Left hindlimb (tissue), 1 donor: ENCODE data around the gene MAMDC4.
"Not testable (repeated sequence)": the region's sequence is repeated elsewhere in the genome, so short reads cannot be mapped to it uniquely, and the experiment has no call there.

Experiments used
- DNase-seq: peaks from one replicate; pipeline ENCODE4 v3.0.0-alpha.2; 2018

MAMDC4 gene

DNA sequence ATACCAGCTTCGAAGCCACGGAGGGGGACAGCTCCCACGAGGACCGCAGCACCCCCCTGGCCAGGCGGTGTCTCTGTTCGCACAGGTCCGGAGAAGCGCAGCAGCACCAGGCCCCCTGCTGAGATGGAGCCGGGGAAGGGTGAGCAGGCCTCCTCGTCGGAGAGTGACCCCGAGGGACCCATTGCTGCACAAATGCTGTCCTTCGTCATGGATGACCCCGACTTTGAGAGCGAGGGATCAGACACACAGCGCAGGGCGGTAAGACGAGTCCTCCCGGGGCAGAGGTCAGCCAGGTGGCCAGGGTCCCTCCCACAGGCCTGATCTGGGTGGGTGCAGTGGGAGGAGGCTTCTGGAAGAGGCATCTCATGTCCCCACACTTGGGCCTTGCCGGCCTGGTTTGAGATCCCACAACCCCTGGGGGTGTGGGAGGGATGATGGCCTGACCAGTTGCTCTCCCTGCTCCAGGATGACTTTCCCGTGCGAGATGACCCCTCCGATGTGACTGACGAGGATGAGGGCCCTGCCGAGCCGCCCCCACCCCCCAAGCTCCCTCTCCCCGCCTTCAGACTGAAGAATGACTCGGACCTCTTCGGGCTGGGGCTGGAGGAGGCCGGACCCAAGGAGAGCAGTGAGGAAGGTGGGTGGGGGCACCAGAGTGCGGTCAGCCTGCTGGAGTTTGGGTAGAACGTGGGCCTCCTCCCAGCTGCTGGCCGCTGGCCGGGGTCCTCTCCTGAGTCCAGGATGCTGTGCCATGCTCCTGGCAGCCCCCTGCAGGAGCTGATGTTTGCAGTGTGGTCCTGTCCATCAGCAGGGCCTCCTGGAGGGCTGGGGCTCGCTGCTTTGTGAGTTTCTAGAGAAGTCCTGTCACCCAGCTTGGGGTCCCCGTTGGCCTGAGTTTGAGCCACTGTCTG, 12.7 kb upstream of the MAMDC4 start:
- DNase-seq: no peak

DNA sequence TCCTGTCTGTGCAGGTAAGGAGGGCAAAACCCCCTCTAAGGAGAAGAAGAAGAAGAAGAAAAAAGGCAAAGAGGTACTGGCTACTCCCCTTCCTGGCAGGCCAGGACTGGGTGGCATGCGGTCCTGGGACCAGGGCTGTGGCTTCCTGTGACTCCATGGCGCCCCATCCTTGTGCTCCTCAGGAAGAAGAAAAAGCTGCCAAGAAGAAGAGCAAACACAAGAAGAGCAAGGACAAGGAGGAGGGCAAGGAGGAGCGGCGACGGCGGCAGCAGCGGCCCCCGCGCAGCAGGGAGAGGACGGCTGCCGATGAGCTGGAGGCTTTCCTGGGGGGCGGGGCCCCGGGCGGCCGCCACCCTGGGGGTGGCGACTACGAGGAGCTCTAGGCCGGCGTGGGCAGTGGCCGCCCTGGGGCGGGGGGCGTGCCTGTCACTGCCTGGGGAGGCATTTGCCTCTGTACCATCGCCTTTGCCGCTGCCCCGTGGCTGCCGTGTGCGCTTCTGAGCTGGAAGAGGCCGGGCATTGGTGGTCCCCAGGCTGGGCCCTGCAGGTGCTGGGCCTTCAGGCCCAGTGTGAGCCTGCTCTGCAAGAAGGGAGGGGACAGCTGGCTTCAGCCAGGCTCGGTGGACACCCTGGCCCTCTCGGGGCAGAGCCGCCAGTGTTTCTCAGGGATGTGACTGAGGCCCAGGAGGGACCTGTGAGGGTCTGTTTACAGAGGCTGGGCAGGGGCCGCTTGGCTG, 11.8 kb upstream of the MAMDC4 start:
- no peak for DNase-seq

DNA sequence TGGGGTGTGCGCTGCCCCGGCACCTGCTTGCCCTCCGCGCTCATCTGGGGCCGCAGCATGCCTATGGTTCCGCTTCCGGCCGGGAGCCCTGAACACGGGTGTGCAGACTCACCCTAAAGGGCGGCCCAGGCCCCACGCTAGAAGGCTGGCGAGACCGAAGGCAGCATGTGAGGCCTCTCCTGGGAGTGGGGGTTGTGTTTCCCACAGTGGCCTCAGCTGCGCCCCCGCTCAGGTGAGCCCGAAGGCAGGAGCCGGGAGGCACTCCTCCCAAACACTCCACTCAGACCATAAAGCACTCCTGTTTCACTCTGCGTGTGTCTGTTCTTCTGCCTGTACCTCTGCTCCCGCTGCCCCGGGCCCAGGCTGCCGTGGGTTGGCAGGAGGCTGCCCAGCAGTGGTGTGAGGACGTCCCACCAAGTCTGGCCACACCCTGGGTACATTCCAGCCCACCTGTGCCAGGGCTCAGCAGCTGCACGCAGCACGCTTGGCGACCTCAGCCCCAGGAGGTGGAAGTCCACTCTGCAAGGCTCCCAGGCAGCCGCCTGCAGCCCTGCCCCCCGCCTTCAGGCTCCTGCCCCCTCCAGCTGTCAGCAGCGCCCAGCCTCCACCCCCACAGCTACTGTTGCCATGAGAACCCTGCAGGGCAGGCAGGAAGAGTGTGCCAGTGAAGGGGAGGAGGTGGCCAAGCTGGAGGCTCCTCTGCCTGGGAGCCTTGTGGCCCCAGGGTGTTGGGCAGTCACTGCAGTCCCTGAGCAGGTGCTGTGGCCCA, 11.1 kb upstream of the MAMDC4 start:
- DNase-seq: peak; percentile 76

DNA sequence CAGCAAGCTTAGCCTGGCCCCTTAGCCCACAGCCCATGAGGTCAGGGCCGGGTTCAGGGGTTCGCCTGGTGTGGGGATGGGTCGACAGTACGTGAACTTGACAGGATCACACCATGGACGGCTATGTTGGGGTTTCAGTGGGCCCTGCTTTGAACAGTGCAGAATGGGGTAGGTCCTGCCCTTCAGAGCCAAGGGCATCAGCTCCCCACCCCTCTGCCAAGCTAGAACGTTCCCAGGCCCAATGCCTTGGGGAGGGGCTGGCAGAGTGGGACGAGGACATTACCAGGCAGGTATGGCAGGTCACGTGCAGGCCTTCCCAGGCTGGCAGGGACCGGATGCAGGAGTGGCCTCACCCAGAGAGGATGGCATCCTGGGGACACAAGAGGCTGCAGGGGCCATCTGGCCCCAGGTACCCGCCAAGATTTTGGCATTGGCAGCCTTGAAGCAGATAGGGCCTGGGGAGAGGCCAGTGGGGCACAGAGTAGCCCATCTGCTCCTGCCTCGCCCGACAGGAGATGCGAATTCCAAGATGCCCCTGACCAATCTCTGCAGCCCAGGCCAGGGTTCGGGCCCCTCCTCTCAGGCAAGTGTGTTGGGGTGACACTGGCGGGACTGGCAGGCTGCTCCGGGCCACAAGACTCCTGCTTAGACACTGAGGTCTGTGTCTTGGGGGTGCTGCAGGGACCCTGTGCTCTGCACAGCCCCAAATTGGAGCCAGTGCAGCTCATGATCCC, 10.3 kb upstream of the MAMDC4 start:
- not testable (repeated sequence) for DNase-seq

DNA sequence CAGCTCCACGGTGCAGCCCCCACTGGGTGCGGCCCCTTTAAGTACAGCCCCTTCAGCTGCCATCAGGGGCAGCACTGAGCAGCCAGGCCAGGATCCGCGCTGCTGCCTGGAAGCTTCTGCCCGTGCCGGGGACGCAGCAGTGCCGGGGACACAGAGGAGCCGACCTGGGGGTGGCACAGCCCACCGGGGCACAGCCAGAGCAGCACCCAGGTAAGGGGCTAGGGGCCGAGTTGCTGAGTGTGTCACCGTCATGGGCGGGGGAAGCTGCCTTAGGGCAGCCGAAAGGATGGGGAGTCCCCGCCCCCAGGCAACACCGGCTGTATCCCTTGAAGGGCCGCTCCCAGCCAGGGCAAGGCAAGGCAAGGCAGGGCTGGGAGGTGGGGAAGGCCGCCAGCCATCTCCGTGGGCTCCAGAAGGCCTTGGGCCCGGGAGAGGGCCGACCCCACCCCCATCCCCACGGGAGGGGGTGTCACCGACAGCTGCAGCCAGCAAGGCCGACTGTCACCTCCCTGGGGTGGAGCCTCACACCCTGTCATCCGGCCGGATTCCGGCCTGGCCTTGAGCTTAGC, 9.7 kb upstream of the MAMDC4 start, which contains the start of gene AJM1:
Gene AJM1, plus strand, starts transcription at position 99 of the 569 bp plus-strand sequence. CDS start 1,937 bp downstream, outside the sequence.
- peak; percentile 85 for DNase-seq

DNA sequence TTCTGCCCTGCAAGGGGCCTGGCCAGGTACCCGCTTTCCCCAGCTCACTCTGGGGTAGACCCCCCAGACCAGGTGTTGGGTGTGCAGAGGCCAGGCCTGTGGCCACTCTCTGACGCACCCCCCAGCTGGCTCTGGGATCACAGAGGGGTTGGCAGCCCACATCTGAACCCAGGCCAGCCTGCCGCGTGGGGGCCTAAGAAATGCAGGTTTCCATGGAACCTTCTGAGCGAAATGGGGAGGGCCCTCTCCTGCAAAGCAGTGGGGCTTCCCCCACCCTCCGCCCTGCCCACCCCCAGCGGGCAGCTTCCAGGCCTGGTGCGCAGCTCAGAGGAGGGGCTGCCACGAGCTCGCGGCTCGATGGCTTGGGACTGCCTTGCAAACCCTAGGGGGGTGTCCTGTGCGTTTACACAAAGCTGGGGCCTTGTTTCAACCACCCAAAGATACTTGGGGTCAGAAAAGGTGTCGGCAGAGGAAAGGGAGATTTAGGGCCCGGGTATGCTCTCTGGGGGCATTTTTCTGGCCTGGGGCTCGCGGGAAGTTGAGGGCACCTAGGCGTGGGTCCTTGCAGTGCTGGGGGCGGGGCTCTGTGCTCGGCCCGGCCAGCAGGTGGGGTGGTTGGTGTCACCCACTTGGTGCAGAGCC, 8.9 kb upstream of the MAMDC4 start:
- not testable (repeated sequence) for DNase-seq

DNA sequence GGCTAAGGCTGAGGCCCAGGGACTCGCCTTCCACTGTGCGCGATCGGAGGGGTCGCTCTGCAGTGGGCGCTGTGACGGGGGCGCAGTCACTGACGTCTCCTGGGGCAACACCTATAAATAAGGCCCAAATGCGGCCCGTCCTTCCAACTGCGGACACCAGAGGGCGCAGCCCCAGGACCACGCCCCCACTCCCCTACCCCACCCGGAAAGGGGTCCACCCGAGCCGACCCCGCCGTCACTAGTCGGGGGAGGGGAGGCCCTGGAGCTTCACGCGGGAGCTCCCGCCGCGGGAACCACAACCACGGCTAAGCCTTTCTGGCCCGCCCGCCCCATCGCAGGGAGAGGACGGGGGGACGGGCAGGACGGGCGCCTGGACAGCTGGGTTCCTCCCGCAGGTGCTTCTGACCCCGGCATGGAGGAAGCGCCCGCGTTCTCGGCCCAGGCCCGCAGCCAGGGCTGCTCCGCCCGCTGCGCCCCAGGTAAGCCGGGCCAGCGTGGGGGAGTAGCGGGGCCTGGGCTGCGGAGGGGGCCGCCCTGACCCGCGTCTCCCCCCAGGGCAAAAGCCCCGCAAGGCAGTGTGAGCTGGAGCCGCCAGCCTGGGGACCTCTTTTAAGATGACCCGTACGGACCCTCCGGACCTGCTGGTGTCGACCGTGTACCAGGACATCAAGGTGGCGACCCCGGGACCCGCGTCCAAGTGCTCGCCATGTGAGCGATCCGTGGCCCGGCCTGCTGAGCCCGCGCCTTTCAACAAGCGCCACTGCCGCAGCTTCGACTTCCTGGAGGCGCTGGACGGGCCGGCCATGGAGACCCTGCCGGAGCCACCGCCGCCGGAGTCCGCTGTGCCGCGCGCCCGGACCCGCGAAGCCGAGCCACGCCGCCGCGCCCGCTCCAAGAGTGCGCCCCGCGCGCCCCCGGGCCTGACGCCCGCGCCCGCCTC, 8.1 kb upstream of the MAMDC4 start:
- DNase-seq: not testable (repeated sequence)

DNA sequence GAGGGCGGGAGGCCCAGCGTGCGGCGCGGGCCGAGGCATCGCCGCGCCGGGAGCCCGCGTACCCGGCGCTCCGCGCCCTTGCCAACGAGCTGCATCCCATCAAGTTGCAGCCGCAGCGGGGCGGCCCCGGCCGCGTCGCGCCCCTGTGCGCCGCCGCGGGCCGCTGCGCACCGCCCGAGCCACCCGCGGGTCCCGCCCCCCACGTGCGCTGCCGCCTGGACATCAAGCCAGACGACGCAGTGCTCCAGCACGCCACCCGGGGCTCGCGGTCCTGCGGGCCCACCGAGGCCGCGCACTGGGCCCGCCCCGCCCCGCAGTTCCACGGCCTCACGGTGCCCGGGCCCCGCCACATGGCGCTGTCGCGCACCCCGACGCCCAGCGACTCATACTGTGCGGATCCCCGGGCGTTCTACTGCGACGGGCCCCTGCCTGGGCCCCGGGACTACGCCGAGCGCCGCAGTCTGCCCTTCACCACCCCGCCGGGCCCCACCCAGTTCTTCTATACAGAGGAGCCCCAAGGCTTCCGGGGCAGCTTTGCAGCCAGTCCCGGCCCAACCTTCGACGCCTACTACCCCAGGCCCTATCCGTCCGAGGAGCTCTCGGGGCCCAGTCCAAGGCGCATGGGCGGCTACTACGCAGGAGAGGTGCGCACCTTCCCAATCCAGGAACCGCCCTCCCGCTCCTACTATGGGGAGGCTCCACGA, 7.2 kb upstream of the MAMDC4 start:
- DNase-seq: no peak

DNA sequence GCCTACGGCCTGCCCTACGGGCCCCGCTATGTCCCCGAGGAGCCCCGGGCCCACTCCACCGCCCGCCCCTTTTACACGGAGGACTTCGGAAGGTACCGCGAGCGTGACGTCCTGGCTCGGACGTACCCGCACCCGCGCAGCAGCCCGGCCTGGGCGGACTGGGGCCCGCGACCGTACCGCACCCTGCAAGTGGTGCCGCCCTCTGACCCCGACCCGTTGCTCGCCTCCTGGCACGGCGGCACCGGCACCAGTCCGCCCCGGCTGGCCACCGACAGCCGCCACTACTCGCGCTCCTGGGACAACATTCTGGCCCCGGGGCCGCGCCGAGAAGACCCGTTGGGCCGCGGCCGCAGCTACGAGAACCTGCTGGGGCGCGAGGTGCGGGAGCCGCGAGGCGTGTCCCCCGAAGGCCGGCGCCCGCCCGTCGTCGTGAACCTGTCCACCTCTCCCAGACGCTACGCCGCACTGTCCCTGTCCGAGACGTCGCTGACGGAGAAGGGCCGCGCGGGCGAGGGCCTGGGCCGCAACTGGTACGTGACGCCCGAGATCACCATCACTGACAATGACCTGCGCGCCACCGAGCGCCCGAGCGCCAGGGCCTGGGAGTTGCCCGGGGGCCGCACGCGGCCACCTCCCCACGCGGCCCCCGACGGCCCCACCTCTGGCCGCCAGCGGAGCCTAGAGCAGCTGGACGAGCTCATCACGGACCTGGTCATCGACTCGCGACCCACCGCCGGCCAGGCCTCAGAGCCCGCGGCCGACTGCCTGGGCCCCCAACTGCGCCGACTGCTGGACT, 6.5 kb upstream of the MAMDC4 start:
- no peak for DNase-seq

DNA sequence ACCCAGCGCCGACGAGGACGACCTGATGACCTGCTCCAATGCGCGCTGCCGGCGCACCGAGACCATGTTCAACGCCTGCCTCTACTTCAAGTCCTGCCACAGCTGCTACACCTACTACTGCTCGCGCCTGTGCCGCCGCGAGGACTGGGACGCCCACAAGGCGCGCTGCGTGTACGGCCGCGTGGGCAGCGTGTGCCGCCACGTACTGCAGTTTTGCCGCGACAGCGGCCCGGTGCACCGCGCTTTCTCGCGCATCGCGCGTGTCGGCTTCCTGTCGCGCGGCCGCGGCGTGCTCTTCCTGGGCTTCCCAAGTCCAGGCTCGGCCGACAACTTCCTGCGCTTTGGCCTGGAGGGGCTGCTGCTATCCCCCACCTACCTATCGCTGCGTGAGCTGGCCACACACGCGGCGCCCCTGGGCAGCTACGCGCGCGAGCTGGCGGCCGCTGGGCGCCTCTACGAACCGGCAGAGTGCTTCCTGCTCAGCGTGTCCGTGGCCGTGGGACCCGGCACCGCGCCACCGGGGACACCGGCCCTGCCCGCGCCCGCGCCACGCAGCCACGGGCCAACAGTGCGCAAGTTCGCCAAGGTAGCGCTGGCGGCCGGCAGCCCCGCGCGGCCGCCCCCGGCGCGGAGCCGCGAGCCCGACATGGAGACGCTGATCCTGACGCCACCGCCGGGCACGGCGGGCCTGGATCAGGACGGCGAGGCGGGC, 5.6 kb upstream of the MAMDC4 start:
- no peak for DNase-seq

DNA sequence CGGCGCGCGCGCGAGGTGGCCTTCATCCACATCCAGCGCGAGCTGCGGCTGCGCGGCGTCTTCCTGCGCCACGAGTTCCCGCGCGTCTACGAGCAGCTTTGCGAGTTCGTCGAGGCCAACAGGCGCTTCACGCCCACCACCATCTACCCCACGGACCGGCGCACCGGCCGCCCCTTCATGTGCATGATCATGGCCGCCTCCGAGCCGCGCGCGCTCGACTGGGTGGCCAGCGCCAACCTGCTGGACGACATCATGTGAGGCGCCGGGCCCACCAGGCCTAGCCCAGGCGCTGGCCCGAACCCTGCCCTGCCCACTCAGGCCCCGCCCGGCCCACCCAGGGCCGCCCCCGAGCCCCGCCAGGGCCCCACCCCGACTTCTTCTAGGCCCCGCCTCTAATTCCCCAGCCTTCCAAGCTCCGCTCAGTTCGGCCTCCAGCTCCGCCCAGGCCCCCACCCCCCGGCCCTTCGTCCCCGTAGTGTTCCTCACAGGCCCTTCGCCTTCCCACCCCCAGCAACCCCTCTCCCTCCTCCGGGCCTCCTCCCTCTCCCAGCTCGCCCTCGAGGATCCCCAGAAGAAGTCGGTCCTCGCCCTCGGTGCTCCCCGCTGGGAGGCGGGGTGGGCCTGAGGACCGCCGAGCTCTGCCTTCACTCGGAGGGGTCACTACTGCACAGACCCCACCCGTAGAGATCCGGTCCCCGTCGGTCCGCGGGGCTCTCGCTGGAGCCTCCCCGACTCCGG, 4.9 kb upstream of the MAMDC4 start:
- DNase-seq: peak; percentile 88

DNA sequence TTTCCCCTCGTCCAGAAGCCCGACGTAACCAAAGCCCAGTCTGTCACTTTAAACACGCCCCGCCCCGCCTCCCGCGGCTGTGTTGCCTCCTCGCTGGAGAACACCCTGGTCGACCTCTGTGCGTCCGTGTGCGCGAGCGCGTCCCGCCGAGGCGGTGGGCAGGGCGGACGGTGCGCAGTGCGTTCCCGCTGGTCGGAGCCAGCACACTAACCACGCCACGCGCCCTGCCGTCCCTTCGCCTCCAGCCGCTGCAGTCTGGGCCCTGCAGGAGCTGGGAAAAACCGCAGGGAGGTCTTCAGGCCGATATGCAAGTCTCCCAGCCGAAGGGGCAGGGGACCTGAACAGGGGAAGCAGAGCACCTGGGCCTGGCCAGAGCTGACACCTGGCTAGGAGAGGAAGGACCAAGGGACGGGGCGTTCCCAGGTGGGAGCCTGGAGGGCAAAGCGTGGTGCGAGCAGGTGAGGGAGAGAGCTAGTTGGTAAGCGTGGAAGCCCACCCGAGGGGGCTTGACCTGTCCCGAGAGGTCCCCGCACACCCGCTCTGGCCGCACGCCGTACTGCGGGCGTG, 4.2 kb upstream of the MAMDC4 start:
- DNase-seq: peak; percentile 87

DNA sequence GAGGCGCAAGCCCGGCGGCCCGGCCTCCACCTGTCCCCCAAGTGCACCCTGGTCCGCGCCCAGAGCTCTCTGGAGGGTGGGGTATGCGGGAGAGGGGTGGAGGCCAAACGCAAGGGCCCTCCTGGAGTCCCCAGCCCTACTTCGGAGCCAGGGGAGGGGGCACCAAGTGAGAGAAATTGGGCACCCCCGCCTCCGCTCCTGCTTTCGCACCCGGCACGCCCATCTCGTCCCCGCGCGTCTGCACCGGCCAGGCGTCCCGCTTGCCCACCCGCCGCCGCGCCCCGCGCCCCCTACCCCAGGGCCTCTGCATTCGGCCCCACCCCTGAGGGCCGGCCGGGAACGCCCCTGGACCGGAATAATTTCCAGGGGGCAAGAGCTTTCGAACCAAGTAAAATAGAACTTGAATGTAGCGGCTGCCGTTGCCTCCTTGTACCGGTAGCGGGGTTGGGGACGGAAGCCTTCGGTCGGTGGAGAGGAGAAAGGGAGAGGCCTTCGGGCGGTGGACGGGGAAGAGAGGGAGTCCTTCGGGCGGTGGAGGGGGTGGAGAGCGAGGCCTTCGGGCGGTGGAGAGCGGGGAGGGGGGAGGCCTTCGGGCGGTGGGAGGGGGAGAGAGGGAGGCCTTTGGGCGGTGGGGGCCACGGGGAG, 3.6 kb upstream of the MAMDC4 start:
- no peak for DNase-seq

DNA sequence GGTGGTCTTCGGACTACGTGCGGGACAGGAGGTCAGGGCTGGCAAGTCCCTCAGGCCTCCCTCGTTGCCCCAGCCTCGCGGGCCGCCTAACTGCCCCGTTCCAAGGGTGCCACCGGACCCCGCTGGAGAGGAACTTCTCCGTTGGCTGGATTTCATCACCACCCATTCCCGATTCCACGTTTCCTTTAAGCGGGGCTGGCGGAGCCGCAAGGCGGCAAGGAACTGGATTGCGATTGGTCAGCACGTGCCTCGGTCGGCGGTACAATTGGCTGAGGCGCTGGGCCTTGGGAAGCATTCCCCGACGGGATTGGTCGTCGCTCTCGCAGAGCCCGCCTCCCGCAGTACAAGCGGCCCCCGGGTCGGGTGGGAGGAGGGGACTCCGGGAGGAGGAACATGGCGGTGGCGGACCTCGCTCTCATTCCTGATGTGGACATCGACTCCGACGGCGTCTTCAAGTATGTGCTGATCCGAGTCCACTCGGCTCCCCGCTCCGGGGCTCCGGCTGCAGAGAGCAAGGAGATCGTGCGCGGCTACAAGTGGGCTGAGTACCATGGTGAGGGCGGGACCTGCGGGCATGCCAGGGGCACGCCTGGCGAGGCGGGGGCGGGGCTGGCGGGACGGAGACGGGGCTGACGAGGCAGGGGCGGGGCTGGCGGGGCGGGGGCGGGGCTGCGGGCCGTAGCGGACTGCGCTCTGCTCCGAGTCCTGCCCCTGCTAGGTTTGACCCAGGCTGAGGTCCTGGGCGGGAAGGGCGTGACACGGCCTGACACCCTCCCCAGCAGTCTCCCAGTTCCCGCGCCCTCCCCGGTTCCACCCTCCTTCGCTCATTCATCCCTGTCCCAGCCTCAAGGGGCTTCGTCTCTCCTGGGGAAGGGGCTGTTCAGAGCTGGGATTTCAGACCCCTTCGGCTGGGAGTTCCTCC, 2.8 kb upstream of the MAMDC4 start, which contains the start of gene PHPT1:
Gene PHPT1, plus strand, starts transcription at position 372 of the 922 bp plus-strand sequence. Its CDS starts 22 bp downstream, at position 394.
- peak; percentile 99 for DNase-seq
